ENCODE data around the gene ACTL10.
A peak's percentile ranks its signal among the peaks of the same experiment; 100 is the strongest.
"Not testable (repeated sequence)": the region's sequence is repeated elsewhere in the genome, so short reads cannot be mapped to it uniquely, and the experiment has no call there.

Gene ACTL10

GRCh38 chr20:33666293-33667244 lies at the start of gene ACTL10:
Gene ACTL10, plus strand, starts transcription at chr20:33666943. Its CDS starts 555 bp downstream, at chr20:33667498.
- peak; percentile 93 to 95 for DNase-seq

- DNase-seq, result no peak
Measured at GRCh38 chr20:33621717-33622400, 44.9 kb upstream of the ACTL10 start.

GRCh38 chr20:33622705-33623365 lies 43.9 kb upstream of the ACTL10 start:
- DNase-seq, result no peak

- no peak for DNase-seq
Measured at GRCh38 chr20:33624399-33624798, 42.3 kb upstream of the ACTL10 start.

GRCh38 chr20:33626190-33626589 lies 40.6 kb upstream of the ACTL10 start:
- DNase-seq, result no peak

GRCh38 chr20:33627577-33628216 lies 39.0 kb upstream of the ACTL10 start:
- DNase-seq, result no peak

GRCh38 chr20:33629533-33629932 lies 37.2 kb upstream of the ACTL10 start:
- DNase-seq, result no peak

GRCh38 chr20:33629979-33630378 lies 36.8 kb upstream of the ACTL10 start:
- DNase-seq, result no peak

GRCh38 chr20:33630507-33630906 lies 36.2 kb upstream of the ACTL10 start:
- DNase-seq, result peak in 1 of 2 donors; percentile 10

GRCh38 chr20:33631910-33632309 lies 34.8 kb upstream of the ACTL10 start:
- DNase-seq, result not testable (repeated sequence)

- DNase-seq, result no peak
Measured at GRCh38 chr20:33635341-33635740, 31.4 kb upstream of the ACTL10 start.

- DNase-seq, result no peak
Measured at GRCh38 chr20:33636776-33637175, 30.0 kb upstream of the ACTL10 start.

- DNase-seq, result no peak
Measured at GRCh38 chr20:33640287-33640686, 26.5 kb upstream of the ACTL10 start.

- no peak for DNase-seq
Measured at GRCh38 chr20:33644313-33645071, 22.3 kb upstream of the ACTL10 start.

GRCh38 chr20:33645072-33645358 lies 21.7 kb upstream of the ACTL10 start:
- no peak for DNase-seq

GRCh38 chr20:33645396-33645795 lies 21.3 kb upstream of the ACTL10 start:
- DNase-seq, result no peak

GRCh38 chr20:33646191-33646590 lies 20.6 kb upstream of the ACTL10 start:
- DNase-seq, result no peak

GRCh38 chr20:33646959-33647602 lies 19.7 kb upstream of the ACTL10 start:
- DNase-seq, result not testable (repeated sequence)

- no peak for DNase-seq
Measured at GRCh38 chr20:33647603-33648395, 18.9 kb upstream of the ACTL10 start.

- no peak for DNase-seq
Measured at GRCh38 chr20:33648396-33649004, 18.2 kb upstream of the ACTL10 start.
